GM18870 (cell line): ENCODE measurements around the gene HOXC12.

Experiments
- ATAC-seq: cut with Tn5 transposase; IDR thresholded peaks from one replicate; pipeline ENCODE4 v1.9.1; 2021; ENCODE audit warnings: moderate library complexity; ENCODE audit not compliant: unreplicated experiment

HOXC12 gene

GRCh38 chr12:53982648-53983567 lies 28.2 kb downstream of the HOXC12 start:
- no peak for ATAC-seq

- no peak for ATAC-seq
Measured at GRCh38 chr12:53983568-53983949, 28.9 kb downstream of the HOXC12 start.

- ATAC-seq: no peak
Measured at GRCh38 chr12:53983950-53984572, 29.4 kb downstream of the HOXC12 start.

- ATAC-seq: no peak
Measured at GRCh38 chr12:53984901-53985691, 30.4 kb downstream of the HOXC12 start, which contains the start of gene HOXC10. Gene HOXC10 (plus strand): TSS chr12:53985146. CDS start chr12:53985260, 114 bp downstream.

- ATAC-seq: no peak
Measured at GRCh38 chr12:53985692-53985993, 30.9 kb downstream of the HOXC12 start.

- no peak for ATAC-seq
Measured at GRCh38 chr12:53985994-53986685, 31.4 kb downstream of the HOXC12 start.

- no peak for ATAC-seq
Measured at GRCh38 chr12:53986686-53987483, 32.2 kb downstream of the HOXC12 start.

- ATAC-seq: no peak
Measured at GRCh38 chr12:53987787-53988230, 33.1 kb downstream of the HOXC12 start.

- ATAC-seq: no peak
Measured at GRCh38 chr12:53988541-53989226, 34.0 kb downstream of the HOXC12 start.

GRCh38 chr12:53989227-53990113 lies 34.8 kb downstream of the HOXC12 start:
- ATAC-seq: no peak

GRCh38 chr12:53990311-53991076 lies 35.8 kb downstream of the HOXC12 start:
- ATAC-seq: no peak

- ATAC-seq: no peak
Measured at GRCh38 chr12:53991077-53991460, 36.4 kb downstream of the HOXC12 start.

GRCh38 chr12:53992377-53992889 lies 37.7 kb downstream of the HOXC12 start:
- ATAC-seq: no peak

GRCh38 chr12:53993162-53994008 lies 38.7 kb downstream of the HOXC12 start:
- no peak for ATAC-seq

- no peak for ATAC-seq
Measured at GRCh38 chr12:53994009-53994263, 39.2 kb downstream of the HOXC12 start.

GRCh38 chr12:53994264-53995001 lies 39.7 kb downstream of the HOXC12 start:
- no peak for ATAC-seq
